ENCODE results near the gene OR9K2. TPM values are rescaled to one million over a fixed set of nuclear protein-coding genes. Genes with fewer than 3 reads are reported as not detected.
A peak's percentile ranks its signal among the peaks of the same experiment; 100 is the strongest.

OR9K2 gene
- total RNA-seq (2013): not detected
- polyA plus RNA-seq: not detected
- polyA minus RNA-seq: not detected in 2 replicates
- 0 to 1.2 (median 0) reads per million in 11 experiments for total RNA-seq

GRCh38 chr12:55126106-55126505 is at the start of gene OR9K2:
Gene OR9K2 (plus strand): TSS chr12:55126406. CDS start chr12:55129835, 3,429 bp downstream.
- Mint-ChIP-seq H3K4me3 (no peak within 1 kb of the TSS), H3K36me3 (no peaks in the 10 kb centered on the region), H3K27ac (no peak within 1 kb of the TSS), H3K27me3 (ENCODE audit: low read depth in 3 of 3) (peaks cover 2 to 6% (median 3%) of the 10 kb centered on the region in 3 donors), H3K9me3 (peaks cover 0 to 14% (median 7%) of the 10 kb centered on the region in 7 donors), H3K4me1 (no peaks in the 10 kb centered on the region)
- no peak for DNase-seq
- H3K79me2 ChIP-seq (ENCODE audit: insufficient read depth, low read length): no peaks in the 10 kb centered on the region
- no peaks in the 10 kb centered on the region for H3K4me1 ChIP-seq (ENCODE audit: control insufficient read depth in 1 of 2, insufficient read depth in 2 of 2, low read length in 2 of 2)
- H3K27ac ChIP-seq (ENCODE audit: low read depth in 1 of 2, low read length in 2 of 2): no peak within 1 kb of the TSS
- intact Hi-C loops (cut with micrococcal nuclease): no loop called here
- no CpG with 5 or more reads among the region's 2 CpGs for WGBS (ENCODE audit: insufficient coverage)
- no peak within 1 kb of the TSS for H2AFZ ChIP-seq (ENCODE audit: insufficient read depth, low read depth, low read length, poor library complexity, severe bottlenecking)
- no peak within 1 kb of the TSS for H3K4me3 ChIP-seq (replicated peaks in 1 of 3; ENCODE audit: low read depth in 2 of 3, low read length in 3 of 3)
- no peak for TF ChIP-seq CTCF (IDR thresholded peaks at IDR 0.05)
- no peaks in the 10 kb centered on the region for H3K36me3 ChIP-seq (replicated peaks in 1 of 2; ENCODE audit: control insufficient read depth in 1 of 2, insufficient read depth in 2 of 2, low read length in 2 of 2)
- no peak within 1 kb of the TSS for H3K4me2 ChIP-seq (replicated peaks; ENCODE audit: extremely low read depth, low read length, poor library complexity, severe bottlenecking)
- H3K9ac ChIP-seq (ENCODE audit: insufficient read depth, low read length, poor library complexity, severe bottlenecking): no peak within 1 kb of the TSS
- no peaks in the 10 kb centered on the region for H4K20me1 ChIP-seq (ENCODE audit: insufficient read depth, low read length)
- H3K27me3 ChIP-seq (ENCODE audit: control insufficient read depth in 2 of 2, insufficient read depth in 2 of 2, low read length in 2 of 2): peaks cover 0 to 3% of the 10 kb centered on the region in 2 donors
- H3K9me3 ChIP-seq (replicated peaks in 1 of 2; ENCODE audit: control insufficient read depth in 1 of 2, insufficient read depth in 1 of 2, low read length in 2 of 2): peaks cover 0 to 4% of the 10 kb centered on the region in 2 donors

- Histone ChIP-seq H3K79me2 (ENCODE audit: insufficient read depth, low read length) (no peaks in the 10 kb centered on the region), H3K4me3 (replicated peaks in 1 of 3; ENCODE audit: low read depth in 2 of 3, low read length in 3 of 3) (no peak overlapping the region), H2AFZ (ENCODE audit: insufficient read depth, low read depth, low read length, poor library complexity, severe bottlenecking) (no peak overlapping the region), H4K20me1 (ENCODE audit: insufficient read depth, low read length) (no peaks in the 10 kb centered on the region), H3K27me3 (ENCODE audit: control insufficient read depth in 2 of 2, insufficient read depth in 2 of 2, low read length in 2 of 2) (peaks cover 0 to 2% of the 10 kb centered on the region in 2 donors), H3K9ac (ENCODE audit: insufficient read depth, low read length, poor library complexity, severe bottlenecking) (no peak overlapping the region), H3K27ac (ENCODE audit: low read depth in 1 of 2, low read length in 2 of 2) (no peak overlapping the region), H3K4me2 (replicated peaks; ENCODE audit: extremely low read depth, low read length, poor library complexity, severe bottlenecking) (no peak overlapping the region), H3K4me1 (ENCODE audit: control insufficient read depth in 1 of 2, insufficient read depth in 2 of 2, low read length in 2 of 2) (no peaks in the 10 kb centered on the region), H3K9me3 (replicated peaks in 1 of 2; ENCODE audit: control insufficient read depth in 1 of 2, insufficient read depth in 1 of 2, low read length in 2 of 2) (no peaks in the 10 kb centered on the region), H3K36me3 (replicated peaks in 1 of 2; ENCODE audit: control insufficient read depth in 1 of 2, insufficient read depth in 2 of 2, low read length in 2 of 2) (no peaks in the 10 kb centered on the region)
- Mint-ChIP-seq H3K36me3 (no peaks in the 10 kb centered on the region), H3K4me1 (no peaks in the 10 kb centered on the region), H3K27ac (no peak overlapping the region), H3K27me3 (ENCODE audit: low read depth in 3 of 3) (peaks cover 2 to 5% (median 3%) of the 10 kb centered on the region in 3 donors), H3K4me3 (no peak overlapping the region), H3K9me3 (peaks cover 0 to 2% (median 0%) of the 10 kb centered on the region in 7 donors)
- intact Hi-C loops (cut with micrococcal nuclease): no loop called here
- peak; percentile 10 for TF ChIP-seq CTCF (IDR thresholded peaks at IDR 0.05)
- 100% methylated on average over 1 of the region's 3 CpGs for WGBS (ENCODE audit: insufficient coverage)
- DNase-seq: no peak
These were observed 33.6 kb upstream of the OR9K2 start for GRCh38 chr12:55092579-55092978.

Measured in CD14-positive monocyte (primary cell).